ENCODE data around the gene DISC1. TPM values are rescaled to one million over a fixed set of nuclear protein-coding genes. Genes with fewer than 3 reads are reported as not detected.
"Not testable (repeated sequence)": the region's sequence is repeated elsewhere in the genome, so short reads cannot be mapped to it uniquely, and the experiment has no call there.

DISC1 gene
- total RNA-seq, 1 experiment from 2014 or later, result 0.36 TPM

DNA sequence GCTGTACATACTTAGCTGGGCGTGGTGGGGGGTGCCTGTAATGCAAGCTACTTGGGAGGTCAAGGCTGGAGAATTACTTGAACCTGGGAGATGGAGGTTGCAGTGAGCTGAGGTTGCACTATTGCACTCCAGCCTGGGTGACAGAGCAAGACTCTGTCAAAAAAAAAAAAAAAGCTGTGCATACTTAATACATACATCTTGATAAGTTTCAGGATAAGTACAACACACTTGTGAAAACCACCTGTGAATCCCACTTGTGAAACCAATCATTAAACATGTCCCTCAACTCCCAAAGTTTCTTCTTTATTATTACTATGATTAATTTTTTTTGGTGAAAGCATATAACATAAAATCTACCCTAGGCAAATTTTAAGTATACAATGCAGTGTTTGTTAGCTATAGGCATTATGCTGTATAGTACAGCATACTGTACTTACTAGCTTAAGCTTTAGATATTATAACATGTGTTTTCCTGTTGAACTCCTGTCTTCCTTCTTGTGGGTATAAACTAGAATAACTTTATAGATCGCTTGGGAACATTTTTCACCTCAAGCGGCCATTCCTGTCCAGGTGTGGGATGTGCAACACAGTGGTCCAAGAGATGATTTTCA is 41.4 kb downstream of the DISC1 start:
- CTCF ChIA-PET, result no interaction called here
- no peaks in the 10 kb centered on the region for H3K9me3 ChIP-seq (ENCODE audit: control insufficient read depth, insufficient read depth, low read depth, low read length)
- H3K36me3 ChIP-seq (ENCODE audit: control insufficient read depth, insufficient read depth, low read length), result no peaks in the 10 kb centered on the region
- no peak for ATAC-seq
- no peak overlapping the region for H3K27ac ChIP-seq (ENCODE audit: low read length)
- intact Hi-C loops (cut with micrococcal nuclease; ENCODE audit: unreplicated experiment) (no loop called here), in situ Hi-C loops (cut with HindIII; ENCODE audit: low pct_unique_long_range_greater_than_20kb, low sequenced_read_pairs) (no loop called here)
- BruUV-seq (replicated peaks), result no TSS peak
- H3K4me3 ChIP-seq (ENCODE audit: low read depth in 2 of 2, low read length in 2 of 2), result no peak overlapping the region
- no peaks in the 10 kb centered on the region for H3K27me3 ChIP-seq (ENCODE audit: control insufficient read depth, insufficient read depth, low read length)
- TF ChIP-seq, protein P1, sequence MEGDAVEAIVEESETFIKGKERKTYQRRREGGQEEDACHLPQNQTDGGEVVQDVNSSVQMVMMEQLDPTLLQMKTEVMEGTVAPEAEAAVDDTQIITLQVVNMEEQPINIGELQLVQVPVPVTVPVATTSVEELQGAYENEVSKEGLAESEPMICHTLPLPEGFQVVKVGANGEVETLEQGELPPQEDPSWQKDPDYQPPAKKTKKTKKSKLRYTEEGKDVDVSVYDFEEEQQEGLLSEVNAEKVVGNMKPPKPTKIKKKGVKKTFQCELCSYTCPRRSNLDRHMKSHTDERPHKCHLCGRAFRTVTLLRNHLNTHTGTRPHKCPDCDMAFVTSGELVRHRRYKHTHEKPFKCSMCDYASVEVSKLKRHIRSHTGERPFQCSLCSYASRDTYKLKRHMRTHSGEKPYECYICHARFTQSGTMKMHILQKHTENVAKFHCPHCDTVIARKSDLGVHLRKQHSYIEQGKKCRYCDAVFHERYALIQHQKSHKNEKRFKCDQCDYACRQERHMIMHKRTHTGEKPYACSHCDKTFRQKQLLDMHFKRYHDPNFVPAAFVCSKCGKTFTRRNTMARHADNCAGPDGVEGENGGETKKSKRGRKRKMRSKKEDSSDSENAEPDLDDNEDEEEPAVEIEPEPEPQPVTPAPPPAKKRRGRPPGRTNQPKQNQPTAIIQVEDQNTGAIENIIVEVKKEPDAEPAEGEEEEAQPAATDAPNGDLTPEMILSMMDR (IDR thresholded peaks at IDR 0.05), result no peak
- TF ChIP-seq TCF7L2 (IDR thresholded peaks at IDR 0.05; ENCODE audit: low read depth, low read length) (no peak), POLR2AphosphoS5 (IDR thresholded peaks at IDR 0.05; ENCODE audit: low read depth, low read length) (no peak), SIN3A (IDR thresholded peaks at IDR 0.05; ENCODE audit: borderline replicate concordance, insufficient read depth, low read depth, low read length) (no peak)
- TF ChIP-seq, protein P2, sequence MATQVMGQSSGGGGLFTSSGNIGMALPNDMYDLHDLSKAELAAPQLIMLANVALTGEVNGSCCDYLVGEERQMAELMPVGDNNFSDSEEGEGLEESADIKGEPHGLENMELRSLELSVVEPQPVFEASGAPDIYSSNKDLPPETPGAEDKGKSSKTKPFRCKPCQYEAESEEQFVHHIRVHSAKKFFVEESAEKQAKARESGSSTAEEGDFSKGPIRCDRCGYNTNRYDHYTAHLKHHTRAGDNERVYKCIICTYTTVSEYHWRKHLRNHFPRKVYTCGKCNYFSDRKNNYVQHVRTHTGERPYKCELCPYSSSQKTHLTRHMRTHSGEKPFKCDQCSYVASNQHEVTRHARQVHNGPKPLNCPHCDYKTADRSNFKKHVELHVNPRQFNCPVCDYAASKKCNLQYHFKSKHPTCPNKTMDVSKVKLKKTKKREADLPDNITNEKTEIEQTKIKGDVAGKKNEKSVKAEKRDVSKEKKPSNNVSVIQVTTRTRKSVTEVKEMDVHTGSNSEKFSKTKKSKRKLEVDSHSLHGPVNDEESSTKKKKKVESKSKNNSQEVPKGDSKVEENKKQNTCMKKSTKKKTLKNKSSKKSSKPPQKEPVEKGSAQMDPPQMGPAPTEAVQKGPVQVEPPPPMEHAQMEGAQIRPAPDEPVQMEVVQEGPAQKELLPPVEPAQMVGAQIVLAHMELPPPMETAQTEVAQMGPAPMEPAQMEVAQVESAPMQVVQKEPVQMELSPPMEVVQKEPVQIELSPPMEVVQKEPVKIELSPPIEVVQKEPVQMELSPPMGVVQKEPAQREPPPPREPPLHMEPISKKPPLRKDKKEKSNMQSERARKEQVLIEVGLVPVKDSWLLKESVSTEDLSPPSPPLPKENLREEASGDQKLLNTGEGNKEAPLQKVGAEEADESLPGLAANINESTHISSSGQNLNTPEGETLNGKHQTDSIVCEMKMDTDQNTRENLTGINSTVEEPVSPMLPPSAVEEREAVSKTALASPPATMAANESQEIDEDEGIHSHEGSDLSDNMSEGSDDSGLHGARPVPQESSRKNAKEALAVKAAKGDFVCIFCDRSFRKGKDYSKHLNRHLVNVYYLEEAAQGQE (IDR thresholded peaks at IDR 0.05; ENCODE audit: insufficient read depth in 1 of 2, low read depth in 2 of 2, low read length in 1 of 2), result no peak
- DNase-seq (ENCODE audit: low read depth, low spot score), result no peak
- POLR2A ChIA-PET, result no interaction called here
- no peaks in the 10 kb centered on the region for H3K4me1 ChIP-seq (ENCODE audit: control insufficient read depth, insufficient read depth, low read length)

DNA sequence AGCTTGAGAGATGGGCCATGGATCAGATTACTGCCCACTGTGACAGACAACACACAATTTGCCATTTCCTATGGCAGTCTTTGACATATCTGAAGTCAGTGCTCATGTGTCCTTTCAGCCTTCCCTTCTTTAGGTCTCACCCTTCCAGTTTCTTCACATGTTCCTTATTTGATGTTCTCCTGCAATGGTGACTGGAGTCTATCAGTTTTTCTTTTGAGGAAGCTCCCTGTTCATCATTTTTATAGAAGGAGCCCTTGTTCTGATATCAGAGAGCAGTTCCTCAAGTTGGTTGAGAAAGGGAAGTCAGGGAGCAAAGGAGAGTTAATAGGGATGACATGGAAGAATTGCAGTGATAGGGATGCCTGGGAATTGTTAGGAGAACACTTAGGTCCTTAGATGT is 42.2 kb downstream of the DISC1 start:
- TF ChIP-seq SIN3A (IDR thresholded peaks at IDR 0.05; ENCODE audit: borderline replicate concordance, insufficient read depth, low read depth, low read length) (no peak), TCF7L2 (IDR thresholded peaks at IDR 0.05; ENCODE audit: low read depth, low read length) (no peak), POLR2AphosphoS5 (IDR thresholded peaks at IDR 0.05; ENCODE audit: low read depth, low read length) (no peak)
- TF ChIP-seq, protein P1 (IDR thresholded peaks at IDR 0.05), result no peak
- TF ChIP-seq, protein P2 (IDR thresholded peaks at IDR 0.05; ENCODE audit: insufficient read depth in 1 of 2, low read depth in 2 of 2, low read length in 1 of 2), result no peak
- Histone ChIP-seq H3K4me1 (ENCODE audit: control insufficient read depth, insufficient read depth, low read length) (no peaks in the 10 kb centered on the region), H3K4me3 (ENCODE audit: low read depth in 2 of 2, low read length in 2 of 2) (no peak overlapping the region), H3K36me3 (ENCODE audit: control insufficient read depth, insufficient read depth, low read length) (no peaks in the 10 kb centered on the region), H3K9me3 (ENCODE audit: control insufficient read depth, insufficient read depth, low read depth, low read length) (no peaks in the 10 kb centered on the region), H3K27me3 (ENCODE audit: control insufficient read depth, insufficient read depth, low read length) (no peaks in the 10 kb centered on the region), H3K27ac (ENCODE audit: low read length) (no peak overlapping the region)
- intact Hi-C loops (cut with micrococcal nuclease; ENCODE audit: unreplicated experiment) (no loop called here), in situ Hi-C loops (cut with HindIII; ENCODE audit: low pct_unique_long_range_greater_than_20kb, low sequenced_read_pairs) (no loop called here)
- ATAC-seq (no peak), DNase-seq (ENCODE audit: low read depth, low spot score) (no peak)
- POLR2A ChIA-PET, result no interaction called here
- CTCF ChIA-PET, result no interaction called here
- no TSS peak for BruUV-seq (replicated peaks)

DNA sequence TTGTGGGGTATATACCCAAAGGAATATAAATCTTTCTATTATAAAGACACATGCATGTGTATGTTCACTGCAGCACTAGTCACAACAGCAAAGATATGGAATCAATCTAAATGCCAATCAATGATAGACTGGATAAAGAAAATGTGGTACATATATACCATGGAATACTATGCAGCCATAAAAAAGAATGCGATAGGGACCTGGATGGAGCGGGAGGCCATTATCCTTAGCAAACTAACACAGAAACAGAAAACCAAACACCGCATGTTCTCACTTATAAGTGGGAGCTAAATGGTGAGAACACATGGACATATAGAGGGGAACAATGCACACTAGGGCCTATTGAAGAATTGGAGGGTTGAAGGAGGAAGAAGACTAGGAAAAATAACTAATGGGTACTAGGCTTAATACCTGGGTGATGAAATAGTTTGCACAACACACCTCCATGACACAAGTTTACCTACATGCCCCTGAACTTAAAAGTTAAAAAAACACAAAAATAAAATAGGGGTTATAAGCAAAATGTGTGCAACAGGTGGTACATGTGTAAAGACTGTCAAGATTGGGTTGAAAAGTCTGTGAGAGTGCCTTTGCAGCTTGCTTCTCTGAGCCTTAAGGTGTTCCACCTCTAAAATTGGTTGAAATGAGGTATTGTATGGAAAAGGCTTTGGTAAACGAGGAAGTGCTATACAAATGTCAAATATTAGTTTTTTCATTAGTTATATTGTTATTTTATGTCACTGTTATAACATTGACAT is 43.5 kb downstream of the DISC1 start:
- in situ Hi-C loops (cut with HindIII; ENCODE audit: low pct_unique_long_range_greater_than_20kb, low sequenced_read_pairs); H3K27me3 ChIP-seq (ENCODE audit: control insufficient read depth, insufficient read depth, low read length); H3K27ac ChIP-seq (ENCODE audit: low read length); H3K4me3 ChIP-seq (ENCODE audit: low read depth in 2 of 2, low read length in 2 of 2); DNase-seq (ENCODE audit: low read depth, low spot score); ATAC-seq; BruUV-seq (replicated peaks); H3K4me1 ChIP-seq (ENCODE audit: control insufficient read depth, insufficient read depth, low read length); H3K9me3 ChIP-seq (ENCODE audit: control insufficient read depth, insufficient read depth, low read depth, low read length); intact Hi-C loops (cut with micrococcal nuclease; ENCODE audit: unreplicated experiment); H3K36me3 ChIP-seq (ENCODE audit: control insufficient read depth, insufficient read depth, low read length); CTCF ChIA-PET; POLR2A ChIA-PET: not testable (repeated sequence)
